ENCODE data around the gene CRACDL. TPM values are rescaled to one million over a fixed set of nuclear protein-coding genes. Genes with fewer than 3 reads are reported as not detected.

CRACDL gene, protein sequence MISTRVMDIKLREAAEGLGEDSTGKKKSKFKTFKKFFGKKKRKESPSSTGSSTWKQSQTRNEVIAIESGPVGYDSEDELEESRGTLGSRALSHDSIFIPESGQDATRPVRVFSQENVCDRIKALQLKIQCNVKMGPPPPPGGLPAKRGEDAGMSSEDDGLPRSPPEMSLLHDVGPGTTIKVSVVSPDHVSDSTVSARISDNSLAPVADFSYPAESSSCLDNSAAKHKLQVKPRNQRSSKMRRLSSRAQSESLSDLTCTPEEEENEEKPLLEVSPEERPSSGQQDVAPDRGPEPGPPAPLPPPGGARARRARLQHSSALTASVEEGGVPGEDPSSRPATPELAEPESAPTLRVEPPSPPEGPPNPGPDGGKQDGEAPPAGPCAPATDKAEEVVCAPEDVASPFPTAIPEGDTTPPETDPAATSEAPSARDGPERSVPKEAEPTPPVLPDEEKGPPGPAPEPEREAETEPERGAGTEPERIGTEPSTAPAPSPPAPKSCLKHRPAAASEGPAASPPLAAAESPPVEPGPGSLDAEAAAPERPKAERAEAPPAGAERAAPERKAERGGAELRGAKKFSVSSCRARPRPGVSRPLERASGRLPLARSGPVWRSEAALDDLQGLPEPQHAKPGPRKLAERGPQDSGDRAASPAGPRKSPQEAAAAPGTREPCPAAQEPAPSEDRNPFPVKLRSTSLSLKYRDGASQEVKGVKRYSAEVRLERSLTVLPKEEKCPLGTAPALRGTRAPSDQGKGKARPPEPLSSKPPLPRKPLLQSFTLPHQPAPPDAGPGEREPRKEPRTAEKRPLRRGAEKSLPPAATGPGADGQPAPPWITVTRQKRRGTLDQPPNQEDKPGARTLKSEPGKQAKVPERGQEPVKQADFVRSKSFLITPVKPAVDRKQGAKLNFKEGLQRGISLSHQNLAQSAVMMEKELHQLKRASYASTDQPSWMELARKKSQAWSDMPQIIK
- 1 to 10 TPM; 3.2 to 7.2 (median 5.3) TPM for polyA plus RNA-seq (ENCODE audit: insufficient read depth in 1 of 5, insufficient read length in 5 of 5, low replicate concordance in 1 of 5)
- long read RNA-seq, donor 1, partial matches to known transcripts = 6 of 6 reads
- long read RNA-seq, donor 1, other reads (novel, unspliced or antisense) = 0 of 6 reads
- long read RNA-seq, donor 2 = 0 reads
- long read RNA-seq, donor 3, partial matches to known transcripts = 5 of 5 reads
- long read RNA-seq, donor 3, other reads (novel, unspliced or antisense) = 0 of 5 reads
- long read RNA-seq, donor 4 = 0 reads
- long read RNA-seq, donor 5 = 0 reads
- long read RNA-seq, donor 6, partial matches to known transcripts = 0 of 1 reads
- long read RNA-seq, donor 6, other reads (novel, unspliced or antisense) = 0 of 1 reads
- long read RNA-seq, donor 7 = 0 reads
- long read RNA-seq, donor 8 = 0 reads

DNA sequence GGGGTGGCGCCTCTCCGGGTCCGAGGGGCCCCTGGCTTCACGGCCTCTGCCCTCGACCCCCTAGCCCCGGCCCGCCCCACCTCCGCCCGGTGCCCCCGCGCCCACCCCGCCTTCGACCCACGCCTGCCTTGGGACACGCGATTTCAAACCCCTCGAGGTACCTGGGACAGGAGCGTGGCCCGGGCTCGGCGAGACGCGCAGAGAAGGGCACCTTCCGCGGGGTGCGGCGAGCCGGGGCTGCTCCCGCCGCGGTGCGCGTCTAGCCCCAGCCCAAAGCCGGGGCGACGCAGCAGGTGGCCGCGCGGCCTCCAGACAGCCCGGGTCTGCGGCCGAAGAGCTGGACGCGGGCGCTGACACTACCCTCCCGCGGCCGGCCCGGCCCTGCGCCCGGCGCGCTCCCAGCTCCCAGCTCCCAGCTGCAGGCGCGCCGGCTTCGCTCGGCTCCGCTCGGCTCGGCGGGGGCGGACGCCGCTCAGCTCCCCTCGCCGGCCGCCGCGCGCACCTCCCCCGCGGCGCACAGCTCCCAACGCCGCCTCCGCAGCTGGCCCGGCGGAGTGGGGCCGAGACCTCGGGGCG, at the start of gene CRACDL:
Gene CRACDL, minus strand, starts transcription at position 449 of the 576 bp plus-strand sequence. CDS start 89,425 bp downstream, outside the sequence.
- DNase-seq = no peak

DNA sequence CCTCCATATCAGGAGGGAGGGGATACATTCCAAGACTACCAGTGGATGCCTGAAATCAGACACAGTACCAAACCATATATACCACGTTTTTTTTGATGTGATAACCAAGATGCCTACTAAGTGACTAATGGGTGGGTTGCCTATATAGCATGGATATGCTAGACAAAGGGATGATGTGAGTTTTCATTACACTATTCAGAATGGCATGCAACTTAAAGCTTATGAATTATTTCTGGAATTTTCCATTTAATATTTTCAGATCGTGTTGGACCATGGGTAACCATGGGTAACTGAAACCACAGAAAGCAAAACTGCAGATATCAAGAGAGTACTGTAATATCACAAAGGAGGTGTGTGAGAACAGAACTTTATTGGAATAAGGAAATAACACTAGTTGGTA, 39.6 kb upstream of the CRACDL start:
- no peak for DNase-seq

DNA sequence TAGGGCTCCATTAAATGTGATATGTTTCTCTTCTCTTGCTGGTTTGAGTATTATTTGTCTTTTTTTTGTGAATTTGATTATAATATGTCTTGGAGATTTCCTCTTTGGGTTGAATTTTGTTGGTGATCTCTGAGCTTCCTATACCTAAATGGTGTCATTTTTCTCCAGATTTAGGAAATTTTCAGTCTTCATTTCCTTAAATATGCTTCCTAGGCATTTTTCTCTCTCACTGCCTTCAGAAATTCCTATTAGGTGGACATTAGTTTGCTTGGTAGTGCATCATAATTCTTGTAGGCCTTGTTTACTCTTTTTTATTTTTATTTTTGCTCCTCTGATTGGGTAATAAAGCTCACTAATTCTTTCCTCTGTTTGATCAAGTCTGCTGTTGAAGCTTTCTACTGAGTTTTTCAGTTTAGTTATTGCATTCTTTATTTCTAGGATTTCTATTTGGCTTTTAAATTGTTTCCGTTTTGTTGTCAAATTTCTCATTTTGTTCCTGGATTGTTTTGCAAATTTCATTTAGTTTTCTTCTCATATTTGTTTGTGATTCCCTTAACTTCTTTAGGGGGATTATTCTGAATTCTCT, 36.6 kb upstream of the CRACDL start:
- DNase-seq = no peak

DNA sequence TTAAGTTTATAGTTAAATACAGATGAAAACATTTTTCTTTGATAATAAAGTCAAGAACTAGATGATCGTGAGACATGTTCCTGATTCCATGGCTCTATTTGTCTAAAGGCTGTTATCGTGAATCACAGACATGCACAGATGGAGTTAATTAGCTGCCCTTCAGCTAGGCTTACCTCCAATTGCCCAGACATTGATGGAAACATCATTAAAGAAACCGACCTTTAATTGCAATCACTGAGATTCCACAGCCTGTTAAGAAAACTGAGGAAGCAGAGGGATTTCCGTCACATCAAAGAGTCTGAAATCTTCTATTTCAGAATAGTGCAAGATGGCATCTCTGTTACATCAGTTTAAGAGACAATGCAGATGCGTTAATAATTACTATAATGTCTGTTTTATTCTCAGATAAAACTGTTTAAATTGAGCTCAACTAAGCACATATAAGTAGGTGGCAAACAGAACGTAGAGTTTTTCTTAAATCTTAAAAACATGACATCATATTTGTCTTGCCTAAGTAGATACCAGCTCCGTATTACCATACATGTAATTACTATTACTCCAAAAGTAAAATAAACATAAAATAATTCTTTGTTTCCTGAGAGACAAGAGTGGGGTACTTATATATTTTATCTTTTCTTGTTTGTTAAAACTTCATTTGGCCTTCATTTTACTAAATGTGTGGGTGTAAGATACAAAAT, 23.9 kb upstream of the CRACDL start:
- DNase-seq = no peak

DNA sequence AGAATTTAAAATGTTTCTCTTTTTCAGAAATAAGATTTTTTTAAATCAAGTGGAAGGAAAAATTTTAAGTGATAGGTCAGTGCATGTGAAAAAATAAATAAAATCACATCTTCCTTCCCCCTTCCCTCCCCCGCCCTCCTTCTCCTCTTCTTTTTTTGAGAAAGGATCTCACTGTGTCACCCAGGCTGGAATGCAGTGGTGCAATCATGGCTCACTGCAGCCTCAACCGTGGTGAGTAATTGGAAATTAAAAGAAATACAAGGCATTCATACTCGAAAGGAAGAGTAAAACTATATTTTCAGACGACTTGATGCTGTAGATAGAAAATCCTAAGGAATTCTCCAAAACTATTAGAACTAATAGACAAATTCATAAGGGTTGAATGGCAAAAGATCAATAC, 16.9 kb upstream of the CRACDL start:
- no peak for DNase-seq

DNA sequence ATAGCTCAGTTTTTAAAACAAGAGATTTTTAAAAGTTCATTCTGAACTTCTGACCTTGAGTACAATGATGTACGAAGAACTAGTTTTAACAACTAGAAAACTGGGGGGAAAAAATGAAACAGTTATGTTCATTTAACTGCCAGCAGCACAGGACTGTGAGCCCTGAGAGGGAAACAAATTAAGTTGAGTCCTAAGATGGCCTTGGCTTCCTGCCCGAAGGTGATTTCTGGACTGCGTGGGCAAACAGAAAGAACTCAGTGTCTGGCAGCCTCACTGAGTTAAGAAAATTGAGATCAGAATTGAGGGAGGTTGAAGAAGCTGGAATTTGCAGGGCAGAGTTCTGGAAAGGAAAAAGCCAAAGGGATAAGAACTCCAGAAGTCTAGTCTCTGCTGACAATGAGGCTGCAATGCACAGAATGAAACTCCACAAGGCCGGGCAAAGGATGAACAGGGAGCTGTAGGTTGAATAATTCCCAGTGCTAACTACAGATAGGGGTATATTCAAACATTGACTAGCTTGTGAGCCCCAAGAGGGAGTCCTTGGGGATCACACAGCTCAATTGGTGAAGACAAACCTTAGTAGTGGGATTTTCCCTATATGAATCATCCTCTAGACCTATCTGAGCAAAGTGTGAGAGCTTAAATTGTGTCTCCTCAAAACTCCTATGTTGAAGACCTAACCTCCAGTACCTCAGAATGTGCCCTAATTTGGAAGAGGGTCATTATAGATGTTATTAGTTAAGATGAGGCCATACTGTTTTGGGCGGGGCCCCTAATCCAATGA, 13.1 kb upstream of the CRACDL start:
- DNase-seq = no peak

DNA sequence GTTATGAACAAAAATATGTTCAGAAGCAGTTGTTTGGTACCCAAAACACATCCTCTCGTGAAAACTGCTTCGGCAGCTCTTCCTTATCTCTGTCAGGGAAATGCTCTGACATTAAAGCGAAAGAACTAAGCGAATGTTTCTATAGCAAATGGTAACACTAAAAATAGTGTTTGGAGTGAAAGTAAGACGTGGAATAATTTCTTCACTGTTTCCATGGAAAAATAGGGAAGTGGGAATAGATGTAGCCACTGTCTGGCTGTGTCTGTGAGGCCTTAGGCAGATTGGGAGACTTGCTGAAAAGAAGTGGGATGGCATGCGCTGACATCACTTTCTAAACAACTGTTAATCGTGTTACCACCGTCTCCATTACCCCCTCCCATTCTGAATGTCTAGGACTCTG, 11.5 kb upstream of the CRACDL start:
- DNase-seq = peak in 1 of 2 donors; percentile 32

DNA sequence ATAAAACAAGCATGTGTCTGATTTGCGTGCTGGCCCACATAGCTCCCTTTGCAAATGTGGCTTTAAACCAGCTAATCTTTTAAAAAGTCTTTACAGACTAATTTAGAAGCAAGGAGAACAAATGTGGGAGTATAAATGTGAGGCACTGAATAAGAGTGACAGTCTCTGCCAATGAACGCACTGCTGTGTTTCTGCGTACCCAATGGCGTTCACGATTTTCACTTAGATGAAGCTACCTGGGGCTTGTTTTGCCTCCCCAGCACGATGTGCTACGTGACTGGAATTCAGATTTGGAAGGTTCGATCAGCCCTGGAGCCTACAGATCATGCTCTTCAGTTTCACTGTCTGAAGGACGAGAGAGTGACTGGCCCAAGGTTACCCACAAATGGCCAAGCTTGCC, 10.8 kb upstream of the CRACDL start:
- DNase-seq = no peak

DNA sequence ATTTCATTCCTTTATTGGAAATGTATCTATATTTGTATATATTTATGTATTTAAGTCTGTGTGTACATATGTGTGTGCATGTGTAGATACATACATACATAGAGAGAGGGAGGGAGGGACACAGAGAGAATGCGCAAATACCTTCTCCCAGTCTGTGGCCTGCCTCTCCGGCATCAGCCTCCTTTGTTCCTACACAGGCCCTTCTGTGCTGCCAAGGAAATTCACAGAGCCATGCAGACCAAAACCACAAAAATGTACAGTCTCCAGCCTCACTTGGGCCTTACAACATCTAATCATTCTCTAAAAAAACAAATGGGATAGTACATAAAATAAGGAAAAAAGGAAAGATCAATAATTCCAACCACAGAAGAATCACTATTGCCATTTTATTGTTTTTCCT, 8.8 kb upstream of the CRACDL start:
- no peak for DNase-seq

DNA sequence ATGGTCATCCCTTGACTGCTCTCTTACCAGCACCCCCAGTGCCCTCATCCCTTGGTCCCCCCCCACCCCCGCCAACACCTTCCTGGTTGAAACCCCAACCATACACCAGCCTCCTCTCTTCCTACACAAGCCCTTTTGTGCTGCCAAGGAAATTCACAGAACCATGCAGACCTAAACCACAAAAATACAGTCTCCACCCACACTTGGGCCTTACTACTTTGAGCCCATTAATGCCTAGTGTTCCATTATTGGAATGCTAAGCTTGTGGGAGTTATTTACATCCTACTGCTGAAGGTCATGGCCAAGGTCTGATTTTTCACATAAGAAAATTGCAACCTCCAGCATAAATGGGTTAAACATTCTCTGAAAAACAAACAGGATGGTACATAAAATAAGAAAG, 4.1 kb upstream of the CRACDL start:
- DNase-seq = no peak

DNA sequence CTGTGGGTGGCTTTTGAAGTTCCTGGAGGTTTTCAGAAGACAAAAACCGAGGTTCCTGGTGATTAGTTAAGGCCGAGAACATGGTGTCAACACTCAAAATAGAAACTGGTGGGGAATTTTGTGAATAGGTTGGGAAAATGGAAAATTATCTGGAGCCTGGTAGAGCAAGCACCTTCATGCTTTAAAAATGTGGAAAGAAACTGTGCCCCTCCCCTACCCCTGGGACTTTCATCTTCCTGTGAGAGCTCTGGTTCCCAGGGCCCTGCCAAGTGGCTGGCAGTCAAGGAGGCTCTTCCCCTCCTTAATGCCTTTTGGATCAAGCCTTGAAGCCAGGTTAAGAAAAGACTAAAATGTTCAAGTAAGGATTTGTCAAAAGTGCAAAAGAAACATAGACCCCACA, 1.9 kb upstream of the CRACDL start:
- no peak for DNase-seq

DNA sequence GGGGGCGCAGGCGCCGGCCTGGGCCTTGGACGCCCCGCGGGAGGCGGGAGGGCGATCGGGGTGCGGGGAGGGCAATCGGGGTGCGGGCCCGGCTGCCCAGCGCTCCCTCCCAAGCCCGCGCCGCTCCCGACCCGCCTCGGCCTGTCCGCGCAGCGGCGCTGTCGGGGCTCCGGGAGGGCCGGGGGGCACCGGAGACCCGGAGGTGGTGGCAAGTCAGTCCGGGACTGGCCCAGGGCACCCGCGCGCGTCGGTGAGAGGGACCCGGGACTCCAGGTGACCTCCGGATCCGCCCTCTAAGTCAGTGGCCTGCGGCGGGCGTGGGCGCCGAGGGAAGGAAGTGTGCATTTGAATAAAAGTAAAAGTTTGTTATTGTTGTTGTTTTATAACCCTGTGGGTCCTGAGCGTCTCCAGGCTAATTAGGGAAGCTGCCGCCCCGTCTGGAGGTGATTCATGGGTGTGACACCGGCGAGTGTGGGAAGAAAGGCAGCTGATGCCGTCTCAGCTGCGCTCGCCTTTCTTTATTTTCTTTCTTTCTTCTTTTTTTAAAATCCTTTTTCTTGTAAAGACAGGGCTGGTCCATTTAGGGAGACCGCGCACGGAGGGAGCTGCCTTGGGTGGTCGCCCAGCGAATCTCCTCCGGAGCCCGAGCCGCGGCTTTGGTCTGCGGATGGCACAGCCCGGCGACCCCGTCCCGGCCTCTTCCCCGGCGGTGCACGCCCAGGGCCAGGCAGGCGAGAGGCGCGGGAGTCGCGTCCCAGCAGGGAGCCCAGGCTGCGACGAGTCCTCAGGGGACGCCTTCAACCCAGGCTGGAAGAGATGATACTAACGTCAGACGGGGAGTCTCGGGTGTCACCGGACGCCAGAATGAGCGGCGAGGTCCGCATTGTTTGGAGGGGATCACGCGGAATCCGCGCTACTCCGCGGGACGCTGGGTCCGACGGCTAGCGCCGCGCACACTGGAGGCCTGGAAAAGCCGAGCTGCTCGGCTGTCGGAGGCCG, 627 bp upstream of the CRACDL start:
- DNase-seq = no peak

DNA sequence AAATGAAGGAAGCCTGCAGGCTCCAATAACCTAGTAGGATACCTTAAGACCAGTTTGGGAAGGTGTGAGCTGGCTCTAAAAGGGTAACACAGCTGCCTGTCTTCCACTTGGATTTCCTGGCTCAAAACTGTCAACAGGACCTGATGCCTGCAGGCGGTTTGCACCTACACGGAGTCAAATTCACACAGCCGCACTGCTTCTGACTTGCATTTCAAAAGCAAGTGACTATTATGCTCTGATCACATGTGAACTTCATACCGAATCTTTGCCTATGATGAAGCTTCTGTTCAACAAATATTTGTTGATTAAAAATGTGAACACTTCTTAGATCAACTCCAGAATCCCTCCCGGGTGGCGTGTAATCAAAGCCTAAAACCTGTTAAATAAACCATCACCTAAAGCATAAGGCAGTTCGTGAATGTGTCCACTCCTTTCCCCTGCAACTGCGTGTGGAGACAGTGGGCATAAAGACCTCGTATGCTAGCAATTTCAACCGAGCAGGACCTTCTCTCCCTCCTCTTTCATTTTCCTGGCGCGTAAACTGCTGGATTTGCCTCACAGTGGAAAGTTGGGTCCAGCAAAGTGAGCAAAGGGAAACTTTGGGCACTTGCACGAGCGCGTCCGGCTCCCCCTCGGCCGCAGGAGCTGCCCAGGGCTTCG, 784 bp downstream of the CRACDL start:
- no peak for DNase-seq

DNA sequence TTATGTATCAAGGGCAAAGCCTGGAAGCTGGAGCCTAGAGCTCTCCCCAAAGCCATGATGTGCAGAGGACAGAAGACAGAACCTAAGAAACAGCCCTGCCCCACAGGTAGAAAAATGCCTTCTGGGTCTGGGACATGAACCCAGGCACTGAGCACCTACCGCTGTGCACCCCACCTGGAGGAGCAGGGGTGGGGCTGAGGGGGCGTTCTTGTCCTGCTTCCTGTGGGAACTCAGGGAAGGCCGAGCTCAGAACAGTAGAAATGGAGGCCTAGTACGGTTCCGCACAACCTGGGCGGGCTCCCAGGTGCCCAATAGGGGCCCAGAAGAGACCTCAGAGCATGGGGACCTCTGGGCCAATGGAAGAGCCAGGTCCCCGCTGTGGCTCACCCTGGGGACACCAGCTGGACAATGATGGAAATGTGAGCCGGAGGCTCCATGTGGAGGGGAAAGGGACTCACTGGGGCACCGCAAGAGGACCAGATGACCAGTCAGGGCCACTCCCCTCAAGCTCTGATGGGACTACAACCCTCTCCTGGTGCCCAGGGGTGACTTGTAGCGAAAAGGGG, 3.2 kb downstream of the CRACDL start:
- no peak for DNase-seq

DNA sequence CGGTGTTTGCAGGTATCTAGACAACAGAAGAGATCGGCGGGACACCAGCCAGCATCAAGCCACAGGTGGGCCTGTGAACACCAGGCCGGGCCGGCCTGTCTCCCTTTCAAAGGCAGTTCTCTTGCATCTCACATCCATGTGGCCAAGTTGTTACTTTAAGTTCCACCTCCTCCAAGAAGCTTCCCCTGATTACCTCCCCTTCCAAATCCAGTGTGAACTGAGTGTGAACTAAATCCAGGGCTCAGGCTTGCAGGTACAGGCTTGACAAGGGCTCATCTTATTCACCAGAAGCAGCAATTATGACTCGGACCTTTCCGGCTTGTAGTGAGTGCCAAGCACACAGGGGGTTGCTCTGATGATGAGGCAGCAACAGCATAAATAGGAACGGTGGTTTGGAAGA, 3.9 kb downstream of the CRACDL start:
- no peak for DNase-seq

DNA sequence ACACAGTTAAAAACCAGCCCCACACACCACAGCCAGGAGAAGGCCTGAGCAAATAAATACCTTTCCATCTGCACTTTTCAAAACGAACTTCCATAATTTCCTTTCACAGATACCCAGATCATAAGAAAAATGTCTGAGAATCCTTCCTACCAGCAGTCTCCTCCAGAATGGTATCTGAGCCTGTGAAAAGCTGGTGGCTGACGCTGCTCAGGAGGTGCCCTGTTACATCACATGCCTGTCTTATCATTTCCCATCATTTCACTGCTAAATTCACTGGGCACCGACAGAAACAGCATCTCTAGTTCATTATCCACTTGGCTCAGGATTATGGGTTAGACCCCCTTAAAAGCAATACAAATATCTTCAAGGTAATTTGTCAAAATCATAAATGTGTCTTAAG, 4.4 kb downstream of the CRACDL start:
- DNase-seq = no peak

DNA sequence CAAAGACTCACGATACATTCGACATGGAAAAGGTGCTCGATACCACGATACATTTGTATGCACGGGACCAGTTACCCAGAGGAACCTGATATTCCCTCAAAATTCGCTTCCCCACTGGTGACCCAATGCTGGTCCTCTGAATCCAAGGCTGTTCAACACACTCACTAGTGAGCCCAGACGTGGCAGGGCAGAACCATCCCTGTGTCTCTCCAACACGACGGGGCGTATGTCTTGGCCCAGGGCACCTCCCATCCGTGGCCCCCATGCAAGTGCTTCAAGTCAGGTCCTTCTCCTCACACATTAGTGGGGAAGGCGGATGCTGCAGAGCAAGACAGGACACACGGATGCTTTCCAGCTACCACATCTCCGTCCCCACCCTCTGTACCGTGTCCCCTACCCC, 6.1 kb downstream of the CRACDL start:
- DNase-seq = no peak

All from right lung (tissue), 10 donors.